PC-9 (cell line): Measurements from ENCODE around the gene TEDC1. TPM values are rescaled to one million over a fixed set of nuclear protein-coding genes. Genes with fewer than 3 reads are reported as not detected.

Experiments
- BruUV-seq: library from RNA; stranded (reverse); fragments of 400-500 nt; replicated peaks from 2 replicates; lab custom pipeline; 2021; lab: Mats Ljungman, UMichigan
- CTCF ChIA-PET: fragments of 300-600 bp; sonication (Branson Sonifier 250); formaldehyde crosslinking; loops from one replicate; lab custom pipeline; 2022; ENCODE audit warnings: antibody characterized with exemption; lab: Charles Lee
- POLR2A ChIA-PET: fragments of 300-600 bp; sonication (Branson Sonifier 250); formaldehyde crosslinking; loops from one replicate; lab custom pipeline; 2022; ENCODE audit warnings: antibody characterized with exemption; ENCODE audit not compliant: unreplicated experiment; lab: Charles Lee
- DNase-seq, 2 experiments: peaks; one replicate each; pipeline versions ENCODE4 v3.0.0 to v3.0.0-alpha.2; 2015 to 2022; ENCODE audit warnings: mixed read lengths in 1 of 2
- H2AFZ ChIP-seq: fragments of 200-600 bp; sonication (generic); 2 replicates; pipeline ENCODE4 v1.8.1; 2017; ENCODE audit warnings: antibody characterized with exemption
- H3F3A ChIP-seq: fragments of 200-600 bp; sonication (generic); 2 replicates; pipeline ENCODE4 v1.8.1; 2017; ENCODE audit warnings: antibody characterized with exemption, mild to moderate bottlenecking, low read depth; ENCODE audit not compliant: insufficient read depth
- H3K27ac ChIP-seq: fragments of 200-600 bp; sonication (generic); 2 replicates; pipeline ENCODE4 v1.6.1; 2016; ENCODE audit warnings: mixed run types
- H3K27me3 ChIP-seq: fragments of 200-600 bp; sonication (generic); 2 replicates; pipeline ENCODE4 v1.6.1; 2016; ENCODE audit warnings: low read depth, mixed run types; ENCODE audit not compliant: insufficient read depth
- H3K36me3 ChIP-seq: fragments of 200-600 bp; sonication (generic); 2 replicates; pipeline ENCODE4 v1.6.1; 2016; ENCODE audit warnings: low read depth, mixed run types
- H3K4me1 ChIP-seq: fragments of 200-600 bp; sonication (generic); replicated peaks from 2 replicates; pipeline ENCODE4 v1.6.1; 2016; ENCODE audit warnings: mixed run types; ENCODE audit not compliant: insufficient read depth
- H3K4me2 ChIP-seq: fragments of 200-600 bp; sonication (generic); 2 replicates; pipeline ENCODE4 v1.6.1; 2017; ENCODE audit warnings: mixed run types
- H3K4me3 ChIP-seq: fragments of 200-600 bp; sonication (generic); 2 replicates; pipeline ENCODE4 v1.6.1; 2016; ENCODE audit warnings: mixed run types
- H3K79me2 ChIP-seq: fragments of 200-600 bp; sonication (generic); 2 replicates; pipeline ENCODE4 v1.6.1; 2017; ENCODE audit warnings: low read depth, mixed run types
- H3K9me2 ChIP-seq: fragments of 200-600 bp; sonication (generic); 2 replicates; pipeline ENCODE4 v1.8.1; 2017; ENCODE audit warnings: mild to moderate bottlenecking; ENCODE audit not compliant: insufficient read depth
- H3K9me3 ChIP-seq: fragments of 200-600 bp; sonication (generic); 2 replicates; pipeline ENCODE4 v1.8.1; 2016; ENCODE audit warnings: low read depth; ENCODE audit not compliant: insufficient read depth
- H4K20me1 ChIP-seq: fragments of 200-600 bp; sonication (generic); 2 replicates; pipeline ENCODE4 v1.8.1; 2017; ENCODE audit not compliant: insufficient read depth
- CTCF ChIP-seq: fragments of 200-600 bp; sonication (generic); conservative IDR thresholded peaks from 2 replicates; pipeline ENCODE4 v1.6.1; 2017; ENCODE audit warnings: mixed run types, antibody characterized with exemption, mild to moderate bottlenecking, moderate library complexity
- EZH2 ChIP-seq: fragments of 200-600 bp; sonication (generic); IDR thresholded peaks from 2 replicates; pipeline ENCODE4 v1.8.0; 2017; ENCODE audit warnings: antibody characterized with exemption, low read depth
- intact Hi-C: fragments of 100-400 bp; cut with micrococcal nuclease; formaldehyde crosslinking; loops from one replicate; pipeline ENCODE4 v1.10.0; 2022; ENCODE audit not compliant: unreplicated experiment
- total RNA-seq: library from RNA; stranded (reverse); gene quantifications from 2 replicates; pipeline ENCODE4 v1.2.3, GENCODE V29; 2021

TEDC1 gene
- total RNA-seq, 1 experiment from 2014 or later, result 21.2 TPM

- Histone ChIP-seq H3K9me3 (no peaks in the 10 kb centered on the region), H3K9me2 (no peaks in the 10 kb centered on the region), H2AFZ (no peak overlapping the region), H3K4me2 (peak overlapping the region; percentile 55; the same call in 1 of the 2 replicates), H3K4me1 (no peaks in the 10 kb centered on the region), H3K36me3 (no peaks in the 10 kb centered on the region), H3K79me2 (no peaks in the 10 kb centered on the region), H3K4me3 (no peak overlapping the region), H3F3A (peaks cover 9% of the 10 kb centered on the region; the same call in 1 of the 2 replicates), H4K20me1 (no peaks in the 10 kb centered on the region; the same call in 1 of the 2 replicates), H3K27ac (no peak overlapping the region), H3K27me3 (peaks cover 14% of the 10 kb centered on the region)
- intact Hi-C loops, result no loop called here
- TF ChIP-seq CTCF, result no peak
- no peak for TF ChIP-seq EZH2
- DNase-seq, result no peak
- ChIA-PET POLR2A (no interaction called here), CTCF (interaction anchor here (1.0 kb wide), 1 partner anchor 156 kb away, joined by 3 read pairs; no protein-coding TSS in a partner anchor)
- no TSS peak for BruUV-seq
These were observed 35.8 kb downstream of the TEDC1 start for GRCh38 chr14:105526776-105527380.

DNA sequence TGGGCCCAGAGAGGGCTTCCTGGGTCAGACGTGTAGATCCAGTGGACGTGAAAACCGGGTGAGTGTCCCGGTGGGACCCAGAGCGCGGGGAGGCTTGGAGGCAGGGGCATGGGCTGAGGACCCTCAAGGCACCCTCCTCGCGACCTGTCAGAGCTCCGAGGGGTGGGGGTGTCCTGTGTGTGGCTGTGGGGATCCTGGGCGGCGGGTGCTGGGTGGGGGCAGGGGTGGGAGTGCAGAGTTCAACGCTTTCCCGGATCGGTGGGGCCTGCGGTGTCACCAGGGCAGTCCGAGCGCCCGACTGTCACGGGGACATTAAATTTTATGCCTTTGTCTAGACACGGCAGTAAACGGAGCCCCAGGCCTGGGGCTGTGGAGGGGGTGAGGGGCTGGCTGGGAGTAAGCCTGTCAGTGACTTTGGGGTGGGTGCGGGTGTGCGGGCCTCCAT lies 36.4 kb downstream of the TEDC1 start:
- BruUV-seq, result no TSS peak
- Histone ChIP-seq H3K4me2 (peak overlapping the region; percentile 55; the same call in 1 of the 2 replicates), H3K27ac (no peak overlapping the region), H3K9me2 (no peaks in the 10 kb centered on the region), H3K79me2 (no peaks in the 10 kb centered on the region), H3K36me3 (no peaks in the 10 kb centered on the region), H3F3A (peaks cover 9% of the 10 kb centered on the region; the same call in 1 of the 2 replicates), H3K4me3 (no peak overlapping the region), H2AFZ (no peak overlapping the region), H3K4me1 (no peaks in the 10 kb centered on the region), H3K27me3 (peaks cover 17% of the 10 kb centered on the region), H3K9me3 (no peaks in the 10 kb centered on the region), H4K20me1 (no peaks in the 10 kb centered on the region; the same call in 1 of the 2 replicates)
- POLR2A ChIA-PET, result no interaction called here
- TF ChIP-seq EZH2 (no peak), CTCF (no peak)
- no peak for DNase-seq
- CTCF ChIA-PET, result no interaction called here
- intact Hi-C loops, result no loop called here

- H3K9me3 ChIP-seq, result no peaks in the 10 kb centered on the region
- no peak overlapping the region for H3K27ac ChIP-seq
- no peaks in the 10 kb centered on the region for H3K79me2 ChIP-seq
- no peaks in the 10 kb centered on the region for H3K4me1 ChIP-seq
- peaks cover 9% of the 10 kb centered on the region; the same call in 1 of the 2 replicates for H3F3A ChIP-seq
- peak in 1 of 2 experiments; percentile 63 for DNase-seq
- peak overlapping the region; percentile 58 for H3K4me3 ChIP-seq
- peak; percentile 78 for TF ChIP-seq CTCF
- no peak for TF ChIP-seq EZH2
- ChIA-PET POLR2A (interaction anchor here (0.5 to 0.8 kb wide), 2 partner anchors 16 to 36 kb away, joined by 5 to 12 read pairs; no protein-coding TSS in a partner anchor), CTCF (no interaction called here)
- peak overlapping the region; percentile 75 for H2AFZ ChIP-seq
- intact Hi-C loops, result loop anchor here (1.0 to 2.0 kb wide), 2 partner anchors 37 to 157 kb away; partner anchors contain the start of gene TEDC1
- no TSS peak for BruUV-seq
- peaks cover 22% of the 10 kb centered on the region for H3K27me3 ChIP-seq
- peak overlapping the region; percentile 82 for H3K4me2 ChIP-seq
- no peaks in the 10 kb centered on the region; the same call in 1 of the 2 replicates for H4K20me1 ChIP-seq
- no peaks in the 10 kb centered on the region for H3K36me3 ChIP-seq
- no peaks in the 10 kb centered on the region for H3K9me2 ChIP-seq
These were observed 37.0 kb downstream of the TEDC1 start for GRCh38 chr14:105527826-105528585.
